H1 (cell line): ENCODE measurements around the gene KCP. TPM values are rescaled to one million over a fixed set of nuclear protein-coding genes. Genes with fewer than 3 reads are reported as not detected.

Experiments
- CTCF ChIA-PET: fragments of 300-600 bp; sonication (Branson Sonifier 250); formaldehyde crosslinking; loops from one replicate; lab custom pipeline; 2021; ENCODE audit not compliant: partially characterized antibody; lab: Charles Lee
- POLR2A ChIA-PET: fragments of 300-600 bp; sonication (Branson Sonifier 250); formaldehyde crosslinking; loops from one replicate; lab custom pipeline; 2021; ENCODE audit warnings: inconsistent platforms; ENCODE audit not compliant: partially characterized antibody; lab: Charles Lee
- DNase-seq, 2 experiments: peaks; one replicate each; pipeline versions ENCODE4 v3.0.0 to v3.0.0-alpha.2; 2010 to 2022; ENCODE audit warnings: low spot score in 2 of 2, low read depth in 1 of 2, mixed read lengths in 1 of 2
- FAIRE-seq: peaks from 2 replicates; lab custom pipeline; 2011; peaks lifted over from hg19 to GRCh38; lab: Jason Lieb, UNC
- H2AFZ ChIP-seq: 2 replicates; pipeline ENCODE4 v1.8.1; 2012; ENCODE audit warnings: low read length, inconsistent platforms
- H2AK5ac ChIP-seq: 2 replicates; pipeline ENCODE4 v1.6.1; 2013; ENCODE audit warnings: low read depth, low read length
- H2BK120ac ChIP-seq: replicated peaks from 2 replicates; pipeline ENCODE3; 2013; ENCODE audit warnings: low read depth, low read length, inconsistent platforms
- H2BK12ac ChIP-seq: 2 replicates; pipeline ENCODE4 v1.6.1; 2013; ENCODE audit warnings: low read depth, low read length
- H2BK15ac ChIP-seq: 2 replicates; pipeline ENCODE4 v1.6.1; 2013; ENCODE audit warnings: low read length
- H2BK20ac ChIP-seq: 2 replicates; pipeline ENCODE4 v1.6.1; 2013; ENCODE audit warnings: low read length
- H2BK5ac ChIP-seq: 2 replicates; pipeline ENCODE4 v1.6.1; 2013; ENCODE audit warnings: low read depth, low read length
- H3K14ac ChIP-seq: 2 replicates; pipeline ENCODE4 v1.6.1; 2013; ENCODE audit warnings: inconsistent platforms; ENCODE audit not compliant: insufficient read length
- H3K18ac ChIP-seq: 2 replicates; pipeline ENCODE4 v1.6.1; 2013; ENCODE audit warnings: low read length; ENCODE audit errors: extremely low read depth
- H3K23ac ChIP-seq: 2 replicates; pipeline ENCODE4 v1.6.1; 2013; ENCODE audit warnings: inconsistent platforms; ENCODE audit not compliant: insufficient read length
- H3K23me2 ChIP-seq: 2 replicates; pipeline ENCODE4 v1.6.1; 2013; ENCODE audit warnings: low read depth, low read length
- H3K27ac ChIP-seq: 2 replicates; pipeline ENCODE4 v1.6.1; 2011; ENCODE audit warnings: low read depth, low read length, inconsistent platforms
- H3K27me3 ChIP-seq, 4 experiments: replicated peaks in 1 of 4; 1 replicate in 1 of 4; 2 replicates in 3 of 4; pipeline versions ENCODE4 v1.6.1 to v1.8.1; 2011 to 2013; ENCODE audit warnings: low read length in 3 of 4, mild to moderate bottlenecking in 3 of 4, inconsistent platforms in 2 of 4, mixed read lengths in 2 of 4, moderate library complexity in 1 of 4; ENCODE audit not compliant: control insufficient read depth in 3 of 4, insufficient read depth in 3 of 4; ENCODE audit errors: extremely low read depth in 1 of 4
- H3K36me3 ChIP-seq, 4 experiments: 2 replicates each; pipeline versions ENCODE4 v1.6.1 to v1.8.1; 2011 to 2013; ENCODE audit warnings: mild to moderate bottlenecking in 4 of 4, low read length in 3 of 4, moderate library complexity in 2 of 4, control low read depth in 1 of 4, inconsistent platforms in 1 of 4; ENCODE audit not compliant: insufficient read depth in 4 of 4, control insufficient read depth in 2 of 4
- H3K4ac ChIP-seq: replicated peaks from 2 replicates; pipeline ENCODE3; 2013; ENCODE audit warnings: low read length, low read depth, mixed read lengths, inconsistent platforms; ENCODE audit not compliant: insufficient read length
- H3K4me1 ChIP-seq, 4 experiments: replicated peaks in 1 of 4; 1 replicate in 1 of 4; 2 replicates in 3 of 4; pipeline versions ENCODE4 v1.6.1 to v1.8.1; 2011 to 2013; ENCODE audit warnings: low read length in 3 of 4, inconsistent platforms in 2 of 4, mixed read lengths in 1 of 4; ENCODE audit not compliant: insufficient read depth in 4 of 4, control insufficient read depth in 3 of 4
- H3K4me2 ChIP-seq, 2 experiments: 2 replicates each; pipeline versions ENCODE4 v1.6.1 to v1.8.1; 2011 to 2013; ENCODE audit warnings: low read depth in 2 of 2, low read length in 2 of 2, control low read depth in 1 of 2, inconsistent platforms in 1 of 2, mild to moderate bottlenecking in 1 of 2; ENCODE audit not compliant: insufficient read depth in 1 of 2
- H3K4me3 ChIP-seq, 4 experiments: fragments of 200-600, 300-600 bp in 1 of 4; sonication (generic), shearing (Covaris generic), sonication (Bioruptor Twin) in 1 of 4; 2 replicates each; pipeline versions ENCODE4 v1.5.1 to v1.8.1; 2011 to 2016; ENCODE audit warnings: low read length in 4 of 4, low read depth in 3 of 4, control low read depth in 2 of 4, inconsistent platforms in 2 of 4, mild to moderate bottlenecking in 2 of 4, mixed read lengths in 1 of 4, moderate library complexity in 1 of 4; ENCODE audit not compliant: insufficient read depth in 2 of 4; ENCODE audit errors: extremely low read depth in 1 of 4
- H3K56ac ChIP-seq: replicated peaks from 2 replicates; pipeline ENCODE3; 2013; ENCODE audit warnings: low read depth, mild to moderate bottlenecking, mixed read lengths, low read length, inconsistent platforms; ENCODE audit not compliant: insufficient read length
- H3K79me1 ChIP-seq: 2 replicates; pipeline ENCODE4 v1.6.1; 2013; ENCODE audit warnings: low read depth, low read length, control low read depth
- H3K79me2 ChIP-seq, 2 experiments: 2 replicates each; pipeline versions ENCODE4 v1.6.1 to v1.8.1; 2012 to 2013; ENCODE audit warnings: low read length in 2 of 2, mild to moderate bottlenecking in 2 of 2, inconsistent platforms in 1 of 2; ENCODE audit not compliant: insufficient read depth in 2 of 2, control insufficient read depth in 1 of 2
- H3K9ac ChIP-seq, 4 experiments: replicated peaks in 1 of 4; 1 replicate in 1 of 4; 2 replicates in 3 of 4; pipeline versions ENCODE4 v1.6.1 to v1.8.1; 2011 to 2013; ENCODE audit warnings: low read depth in 3 of 4, low read length in 3 of 4, control low read depth in 2 of 4, mild to moderate bottlenecking in 2 of 4, moderate library complexity in 2 of 4, inconsistent platforms in 1 of 4; ENCODE audit errors: extremely low read depth in 1 of 4
- H3K9me3 ChIP-seq, 2 experiments: 2 replicates each; pipeline versions ENCODE4 v1.6.1 to v1.8.1; 2012 to 2013; ENCODE audit warnings: mild to moderate bottlenecking in 2 of 2, moderate library complexity in 2 of 2, control low read depth in 1 of 2, inconsistent platforms in 1 of 2, low read depth in 1 of 2, low read length in 1 of 2, mixed read lengths in 1 of 2; ENCODE audit not compliant: insufficient read depth in 2 of 2
- H4K20me1 ChIP-seq, 2 experiments: replicated peaks in 1 of 2; 2 replicates each; pipeline versions ENCODE3 to v1.8.1; 2011 to 2013; ENCODE audit warnings: inconsistent platforms in 2 of 2, low read length in 2 of 2, mild to moderate bottlenecking in 1 of 2; ENCODE audit not compliant: insufficient read depth in 2 of 2, control insufficient read depth in 1 of 2
- H4K5ac ChIP-seq: 2 replicates; pipeline ENCODE4 v1.6.1; 2013; ENCODE audit warnings: low read length, low read depth, mixed read lengths, inconsistent platforms; ENCODE audit not compliant: insufficient read length
- H4K8ac ChIP-seq: 2 replicates; pipeline ENCODE4 v1.8.0; 2013; ENCODE audit warnings: mild to moderate bottlenecking, moderate library complexity, low read length, inconsistent platforms; ENCODE audit not compliant: insufficient read depth; ENCODE audit errors: extremely low read depth
- H4K91ac ChIP-seq: replicated peaks from 2 replicates; pipeline ENCODE3; 2013; ENCODE audit warnings: low read length, mixed read lengths, inconsistent platforms; ENCODE audit not compliant: insufficient read length
- CREB1 ChIP-seq: IDR thresholded peaks from 2 replicates; pipeline ENCODE4 v1.6.1; 2012; ENCODE audit warnings: inconsistent platforms
- FOSL1 ChIP-seq: IDR thresholded peaks from 2 replicates; pipeline ENCODE4 v1.6.1; 2011; ENCODE audit warnings: mild to moderate bottlenecking, low read depth, low read length, moderate library complexity; ENCODE audit not compliant: insufficient read depth
- GABPA ChIP-seq: IDR thresholded peaks from 2 replicates; pipeline ENCODE4 v1.6.1; 2011; ENCODE audit warnings: mild to moderate bottlenecking, low read length, moderate library complexity, borderline replicate concordance; ENCODE audit not compliant: insufficient read depth
- NRF1 ChIP-seq: IDR thresholded peaks from 2 replicates; pipeline ENCODE4 v1.6.1; 2011; ENCODE audit warnings: mild to moderate bottlenecking, low read depth, low read length, improper control_type of control experiment
- WGBS, 2 experiments: shearing (Covaris generic) in 1 of 2; methylation state at CpG; one replicate each; pipeline versions ENCODE4 v1.1.6 to v1.1.7; 2013 to 2015; ENCODE audit warnings: low lambda C conversion rate in 2 of 2, mixed read lengths in 2 of 2, inconsistent platforms in 1 of 2, low coverage in 1 of 2, missing lambda C conversion rate in 1 of 2; ENCODE audit not compliant: insufficient replicate concordance in 2 of 2, insufficient coverage in 1 of 2, insufficient read length in 1 of 2; ENCODE audit errors: extremely low coverage in 1 of 2, missing lambda C conversion rate in 1 of 2; 5-methylcytosine and 5-hydroxymethylcytosine counted together
- polyA plus RNA-seq, 7 experiments: library from polyadenylated mRNA; depleted of rRNA in 3 of 7; stranded (reverse) in 5 of 7; unstranded in 2 of 7; fragments of >200 nt in 5 of 7; fragments of 200-250 nt in 2 of 7; gene quantifications; 1 replicate in 5 of 7; 2 replicates in 1 of 7; 4 replicates in 1 of 7; pipeline versions ENCODE4 v1.2.1 to v1.2.3, GENCODE V29; 2011 to 2013; ENCODE audit warnings: missing spikeins in 2 of 7, mixed read lengths in 2 of 7
- total RNA-seq: library from RNA; stranded (reverse); fragmentation: NEBNext Ultra II Directional; extraction: Animal tissue kit (Norgen Biotek cat#: 25700); gene quantifications from 2 replicates; pipeline ENCODE4 v1.2.1, GENCODE V29; 2021

The KCP gene
- total and polyA plus RNA-seq, 2 of the 8 experiments (the other 6 are each of a cell fraction or from before 2014, with no cell fraction given), result 1.3 to 2.0 TPM

GRCh38 chr7:128832880-128833147 lies 77.7 kb downstream of the KCP start:
- Histone ChIP-seq H4K8ac (no peak overlapping the region), H2BK5ac (peak overlapping the region; percentile 71; the same call in 1 of the 2 replicates), H2BK15ac (0 out of 2 replicates have a peak overlapping the region, but pooled peaks have one; percentile 53), H3K36me3 (no peaks in the 10 kb centered on the region), H3K4ac (peak overlapping the region; percentile 40), H3K79me2 (no peaks in the 10 kb centered on the region), H2BK120ac (no peak overlapping the region), H4K5ac (no peak overlapping the region), H3K4me1 (peaks cover 3 to 44% (median 31%) of the 10 kb centered on the region in 4 experiments), H3K23me2 (peaks cover 24% of the 10 kb centered on the region), H3K9ac (no peak overlapping the region), H3K4me3 (peak overlapping the region; percentile 17 to 66 (median 48)), H2BK12ac (peak overlapping the region; percentile 71; the same call in 1 of the 2 replicates), H3K14ac (no peak overlapping the region), H2AFZ (no peak overlapping the region), H3K9me3 (no peaks in the 10 kb centered on the region), H3K4me2 (peak overlapping the region; percentile 99 to 100), H3K23ac (no peak overlapping the region), H4K20me1 (no peaks in the 10 kb centered on the region), H3K79me1 (no peaks in the 10 kb centered on the region), H2BK20ac (no peak overlapping the region; the same call in 1 of the 2 replicates), H2AK5ac (no peak overlapping the region), H4K91ac (peak overlapping the region; percentile 63), H3K56ac (no peak overlapping the region), H3K27me3 (peaks cover 8 to 27% (median 27%) of the 10 kb centered on the region in 4 experiments; a peak in 6 of 7 replicates), H3K27ac (no peak overlapping the region), H3K18ac (peak overlapping the region; percentile 86)
- CTCF ChIA-PET, result interaction anchor here (0.6 to 7.6 kb wide), 13 partner anchors 10 to 970 kb away, joined by 3 to 71 read pairs (median 6); partner anchors contain the start of gene ATP6V1F
- TF ChIP-seq FOSL1 (no peak), NRF1 (no peak), GABPA (no peak), CREB1 (no peak)
- DNase-seq (no peak), FAIRE-seq (no peak)
- POLR2A ChIA-PET, result interaction anchor here (0.6 to 5.7 kb wide), 12 partner anchors 8 to 95 kb away, joined by 3 to 31 read pairs (median 4); partner anchors contain the start of genes ATP6V1F and KCP
- WGBS, 2 experiments, result 19% methylated on average over 2 of the region's 2 CpGs; no CpG with 5 or more reads in 1 of the 2 experiments
